GM19239 (cell line): ENCODE measurements around the gene THRA.
A peak's percentile ranks its signal among the peaks of the same experiment; 100 is the strongest.

Experiments used
- DNase-seq: peaks from one replicate; pipeline ENCODE4 v3.0.0; 2011; ENCODE audit warnings: low spot score; ENCODE audit not compliant: insufficient read length
- FAIRE-seq: peaks from 2 replicates; lab custom pipeline; 2011; peaks lifted over from hg19 to GRCh38; lab: Jason Lieb, UNC

Gene THRA

GRCh38 chr17:40025991-40026815 is 36.6 kb upstream of the THRA start:
- FAIRE-seq (no peak), DNase-seq (no peak)

GRCh38 chr17:40026816-40027613 is 35.8 kb upstream of the THRA start:
- FAIRE-seq, result peak; percentile 68
- peak; percentile 95 for DNase-seq

- FAIRE-seq (no peak), DNase-seq (no peak)
Observed at GRCh38 chr17:40027614-40028012, 35.2 kb upstream of the THRA start.

DNA sequence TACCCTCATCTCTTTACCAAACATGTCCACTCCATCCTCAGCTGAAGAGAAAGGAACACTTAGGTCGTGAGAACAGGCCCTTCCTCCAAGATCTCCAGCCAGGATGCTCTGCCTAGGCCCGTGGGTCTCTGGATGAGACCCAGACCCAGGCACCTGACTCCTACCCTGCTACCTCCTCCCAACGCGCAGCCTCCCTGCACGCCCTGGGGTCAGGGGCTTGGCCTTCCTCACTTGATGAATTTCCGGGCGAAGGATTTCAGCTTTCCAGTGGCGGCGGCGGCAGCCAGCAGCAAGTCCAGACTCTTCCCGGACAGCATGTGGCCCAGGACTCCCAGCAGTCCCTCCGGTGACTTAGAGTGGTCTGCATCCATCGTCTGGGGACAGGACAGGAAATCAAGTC is 34.2 kb upstream of the THRA start:
- DNase-seq, result no peak
- FAIRE-seq, result no peak

GRCh38 chr17:40031706-40032105 is 31.1 kb upstream of the THRA start:
- FAIRE-seq (no peak), DNase-seq (no peak)

GRCh38 chr17:40032322-40033320 is 30.1 kb upstream of the THRA start:
- no peak for DNase-seq
- no peak for FAIRE-seq

- DNase-seq (no peak), FAIRE-seq (no peak)
Observed at GRCh38 chr17:40033339-40033738, 29.4 kb upstream of the THRA start.

DNA sequence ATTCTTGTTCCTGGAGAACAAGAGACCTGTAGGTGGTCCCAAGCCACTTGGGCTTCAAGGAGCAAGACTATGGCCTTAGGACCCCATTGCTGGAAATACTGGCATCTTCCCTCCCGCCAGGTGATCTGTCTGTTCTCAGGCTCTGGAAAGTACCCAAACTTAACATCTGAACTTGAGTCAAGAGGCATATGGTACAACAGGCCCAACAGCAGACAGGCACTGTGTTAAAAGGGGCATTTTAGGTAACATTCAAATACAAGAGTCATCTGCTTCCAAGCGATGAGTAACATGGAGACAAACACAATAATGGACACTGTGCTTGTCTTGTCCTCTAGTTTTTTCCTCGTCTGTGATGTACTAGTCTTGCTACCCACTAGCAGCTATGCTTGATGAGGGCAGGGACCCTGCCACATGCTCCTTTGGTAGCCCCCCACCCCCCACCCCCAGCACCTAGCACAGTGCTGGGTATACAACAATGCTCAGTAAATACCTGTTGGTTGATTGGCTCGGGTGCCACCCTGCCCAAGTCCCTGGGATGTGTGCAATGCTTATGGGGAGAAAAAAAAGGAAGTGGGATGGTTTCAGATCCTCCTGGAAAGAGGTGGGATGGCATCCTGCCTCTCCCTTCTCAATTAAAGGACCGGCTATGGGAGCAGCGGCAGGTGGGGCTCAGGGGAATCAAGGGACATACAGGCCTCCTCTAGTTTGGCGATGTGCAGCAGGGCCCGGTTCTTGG is 28.2 kb upstream of the THRA start:
- FAIRE-seq, result no peak
- DNase-seq, result no peak

DNA sequence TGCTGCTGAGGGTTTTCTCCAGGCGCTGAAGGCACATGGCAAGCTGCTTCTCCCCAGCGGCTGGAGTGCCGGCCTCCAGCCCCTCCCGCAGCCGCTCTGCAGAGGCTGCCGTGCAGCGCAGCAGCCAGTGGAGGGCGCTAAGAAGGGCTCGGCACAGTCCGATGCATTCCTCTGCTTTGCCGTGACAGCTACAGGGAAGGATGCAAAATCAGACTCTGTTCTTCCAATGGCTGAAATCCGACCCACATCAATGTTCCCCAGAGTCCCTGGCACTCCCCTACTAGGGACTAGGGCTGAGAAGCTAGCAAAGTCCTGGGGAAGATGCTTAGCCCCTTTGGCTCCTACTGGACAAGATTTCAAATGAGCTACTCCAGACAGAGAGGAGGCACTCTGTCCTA is 27.6 kb upstream of the THRA start:
- DNase-seq (no peak), FAIRE-seq (no peak)

- DNase-seq, result no peak
- FAIRE-seq, result no peak
Observed at GRCh38 chr17:40038882-40039513, 23.8 kb upstream of the THRA start.

DNA sequence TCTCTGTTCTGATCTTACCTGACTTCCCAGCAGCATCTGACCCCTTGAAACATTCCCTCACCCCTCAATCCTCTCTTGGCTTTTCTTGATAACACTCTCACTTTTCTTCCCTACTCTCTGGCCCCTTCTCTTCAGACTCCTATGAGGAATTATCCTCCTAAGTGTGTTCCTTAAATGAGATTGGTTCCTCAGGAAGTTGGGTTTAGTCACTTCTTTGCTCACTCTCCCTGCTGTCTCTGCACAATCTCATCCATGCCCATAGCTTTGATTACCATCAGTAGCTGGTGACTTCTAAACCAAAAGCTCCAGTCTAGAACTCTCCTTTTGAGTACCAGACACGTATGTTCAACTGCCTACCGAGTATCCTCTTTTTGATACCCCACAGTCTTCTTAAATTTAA is 21.6 kb upstream of the THRA start:
- DNase-seq (no peak), FAIRE-seq (no peak)

GRCh38 chr17:40056379-40057015 is 6.3 kb upstream of the THRA start:
- DNase-seq, result no peak
- FAIRE-seq, result no peak

GRCh38 chr17:40058186-40058784 is 4.5 kb upstream of the THRA start:
- DNase-seq, result no peak
- FAIRE-seq, result no peak

DNA sequence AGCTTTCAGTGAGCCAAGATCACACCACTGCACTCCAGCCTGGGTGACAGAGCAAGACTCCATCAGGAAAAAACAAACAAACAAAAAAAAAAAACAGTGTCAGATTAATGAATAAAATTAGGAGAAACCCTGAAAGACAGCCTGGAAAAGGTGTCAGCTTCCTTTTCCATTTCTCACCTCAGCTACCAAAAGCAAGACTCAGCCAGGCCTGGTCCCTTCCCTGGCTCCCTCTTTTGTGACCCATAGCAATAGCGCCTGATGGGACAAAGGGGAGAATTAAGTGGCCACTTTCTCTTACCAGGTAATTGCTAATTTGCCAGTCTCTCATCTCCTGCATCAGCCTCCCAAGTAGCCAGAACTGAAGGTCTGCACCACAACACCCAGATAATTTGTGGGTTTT is 3.9 kb upstream of the THRA start:
- FAIRE-seq (no peak), DNase-seq (no peak)

DNA sequence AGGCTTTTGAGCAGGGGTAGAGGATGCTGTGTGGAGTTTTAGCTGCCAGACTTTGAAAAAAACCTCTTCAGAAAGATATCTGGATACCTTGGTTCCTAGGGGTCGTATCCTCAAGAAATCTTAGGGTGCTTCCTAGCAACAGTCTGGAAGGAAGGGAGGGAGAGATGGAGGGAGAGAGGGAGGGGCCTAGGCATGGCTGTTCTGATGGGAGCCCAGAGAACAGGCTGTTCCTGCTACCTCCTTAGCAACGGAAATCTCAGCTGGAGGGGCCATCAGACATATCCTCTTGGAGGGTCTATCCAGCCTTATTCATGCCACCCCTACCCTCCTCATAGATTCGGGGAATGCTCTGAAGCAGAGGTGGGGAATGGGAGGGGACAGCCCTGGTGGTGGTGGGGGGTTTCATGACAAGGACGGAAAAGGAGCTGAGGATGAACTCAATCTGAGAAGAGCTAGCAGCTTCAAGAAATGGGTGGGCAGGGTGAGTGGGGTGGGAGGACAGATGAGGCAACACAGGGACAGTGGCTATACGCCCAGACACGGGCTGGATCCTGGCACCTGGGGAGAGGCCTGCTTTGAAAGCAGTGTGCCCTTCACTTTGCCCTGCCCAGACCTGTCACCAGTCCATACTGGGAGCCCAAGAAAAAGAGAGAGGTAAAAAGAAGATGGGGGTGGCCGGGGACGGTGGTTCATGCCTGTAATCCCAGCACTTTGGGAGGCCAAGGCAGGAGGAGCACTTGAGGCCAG is 2.9 kb upstream of the THRA start:
- DNase-seq, result no peak

DNA sequence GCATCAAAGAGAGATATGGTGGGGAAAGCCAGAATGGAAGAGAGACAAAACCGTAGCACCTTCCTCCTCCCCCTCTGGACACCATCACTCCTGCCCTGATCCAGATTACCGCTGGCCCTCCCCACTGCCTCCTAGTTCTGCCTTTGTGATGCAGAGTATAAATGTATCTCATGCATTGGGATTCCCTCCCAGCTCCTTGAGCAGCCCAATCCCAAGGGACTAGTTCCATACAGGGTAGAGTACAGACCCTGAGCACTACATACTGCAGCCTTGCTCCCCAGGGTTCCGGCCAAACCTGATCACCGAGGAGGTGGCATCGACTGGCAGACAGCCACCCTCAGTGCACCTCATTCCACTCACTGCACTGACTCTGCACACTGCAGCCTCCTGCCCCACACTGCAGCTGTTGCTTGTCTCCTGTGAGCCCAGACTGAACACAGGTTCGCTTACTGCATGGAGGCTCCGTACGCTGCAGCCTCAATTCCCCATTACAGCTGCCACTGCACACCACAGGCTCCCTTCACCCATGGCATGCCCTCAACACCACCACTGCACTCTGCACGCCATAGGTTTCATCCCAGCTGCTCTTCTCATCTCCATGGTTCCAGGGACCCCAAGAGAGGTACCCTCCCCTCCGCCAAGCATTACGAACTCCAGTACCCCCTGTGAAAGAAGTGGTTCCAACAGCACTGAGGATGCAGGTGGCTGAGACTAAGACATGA is 1.7 kb upstream of the THRA start:
- FAIRE-seq (no peak), DNase-seq (no peak)

More for the DNA sequence above, 2.9 kb upstream of the THRA start:
- no peak for FAIRE-seq

- DNase-seq (no peak), FAIRE-seq (no peak)
Observed at GRCh38 chr17:40061609-40062038, 1.1 kb upstream of the THRA start.
